ENCODE measurements around the gene RNASEH2B. TPM values are rescaled to one million over a fixed set of nuclear protein-coding genes. Genes with fewer than 3 reads are reported as not detected.

Gene RNASEH2B
- total RNA-seq, 1 experiment from 2014 or later = 33.3 TPM

GRCh38 chr13:50912851-50913250 lies 3.3 kb downstream of the RNASEH2B start:
- Mint-ChIP-seq H3K27ac (no peak overlapping the region), H3K9me3 (no peaks in the 10 kb centered on the region), H3K4me1 (peaks cover 71% of the 10 kb centered on the region), H3K36me3 (no peaks in the 10 kb centered on the region), H3K27me3 (ENCODE audit: low read depth) (no peaks in the 10 kb centered on the region), H3K4me3 (no peak overlapping the region)
- DNase-seq (ENCODE audit: low spot score) (no peak), ATAC-seq (no peak)
- CTCF ChIA-PET = interaction anchor here (1.0 to 1.8 kb wide), 8 partner anchors 18 to 1043 kb away, joined by 3 to 21 read pairs (median 4); no protein-coding TSS in a partner anchor
- no peak for TF ChIP-seq MLX (CRISPR knock-in tag; IDR thresholded peaks at IDR 0.05)
- TF ChIP-seq GTF2I (CRISPR knock-in tag; conservative IDR thresholded peaks at IDR 0.05) = no peak
- no peak for TF ChIP-seq JUN (CRISPR knock-in tag; IDR thresholded peaks at IDR 0.05)
- TF ChIP-seq GABPB1 (CRISPR knock-in tag; IDR thresholded peaks at IDR 0.05) = no peak
- no peak for TF ChIP-seq ATF3 (CRISPR knock-in tag; conservative IDR thresholded peaks at IDR 0.05)
- TF ChIP-seq TEAD1 (CRISPR knock-in tag; IDR thresholded peaks at IDR 0.05) = no peak
- TF ChIP-seq ZSCAN18 (CRISPR knock-in tag; IDR thresholded peaks at IDR 0.05) = no peak
- no peak for TF ChIP-seq PREB (CRISPR knock-in tag; IDR thresholded peaks at IDR 0.05; ENCODE audit: borderline replicate concordance)
- TF ChIP-seq ATF6 (CRISPR knock-in tag; IDR thresholded peaks at IDR 0.05) = no peak
- no peak for TF ChIP-seq TP53 (CRISPR knock-in tag; IDR thresholded peaks at IDR 0.05)
- TF ChIP-seq USF1 (CRISPR knock-in tag; IDR thresholded peaks at IDR 0.05) = no peak
- no peak for TF ChIP-seq TCF7 (CRISPR knock-in tag; IDR thresholded peaks at IDR 0.05; ENCODE audit: low read depth)
- no peak for TF ChIP-seq ZNF396 (CRISPR knock-in tag; IDR thresholded peaks at IDR 0.05; ENCODE audit: borderline replicate concordance)
- POLR2A ChIA-PET = interaction anchor here (1.5 kb wide), 1 partner anchor 526 kb away, joined by 3 read pairs; no protein-coding TSS in a partner anchor

GRCh38 chr13:50914176-50914700 lies 4.6 kb downstream of the RNASEH2B start:
- no peak for TF ChIP-seq ZNF317 (CRISPR knock-in tag; IDR thresholded peaks at IDR 0.05; ENCODE audit: borderline replicate concordance, low read depth)
- TF ChIP-seq ZNF396 (CRISPR knock-in tag; IDR thresholded peaks at IDR 0.05; ENCODE audit: borderline replicate concordance) = no peak
- TF ChIP-seq E2F4 (CRISPR knock-in tag; IDR thresholded peaks at IDR 0.05; ENCODE audit: borderline replicate concordance, low read depth) = no peak
- no peak for TF ChIP-seq MAX (CRISPR knock-in tag; IDR thresholded peaks at IDR 0.05)
- no peak for TF ChIP-seq ZNF416 (CRISPR knock-in tag; IDR thresholded peaks at IDR 0.05)
- TF ChIP-seq GABPB1 (CRISPR knock-in tag; IDR thresholded peaks at IDR 0.05) = no peak
- Mint-ChIP-seq H3K27me3 (ENCODE audit: low read depth) (no peaks in the 10 kb centered on the region), H3K4me3 (no peak overlapping the region), H3K36me3 (no peaks in the 10 kb centered on the region), H3K4me1 (peaks cover 68% of the 10 kb centered on the region), H3K9me3 (no peaks in the 10 kb centered on the region), H3K27ac (no peak overlapping the region; the same call in 1 of the 2 replicates)
- CTCF ChIA-PET = interaction anchor here (1.5 to 1.7 kb wide), 2 partner anchors 155 to 883 kb away, joined by 3 to 6 read pairs; no protein-coding TSS in a partner anchor
- ATAC-seq = no peak
- no peak for DNase-seq (ENCODE audit: low spot score)
- POLR2A ChIA-PET = interaction anchor here (1.1 kb wide), 1 partner anchor 17 kb away, joined by 4 read pairs; no protein-coding TSS in a partner anchor
